Measurements from ENCODE around the gene TXLNB. TPM values are rescaled to one million over a fixed set of nuclear protein-coding genes. Genes with fewer than 3 reads are reported as not detected.

The TXLNB gene
- total and polyA plus RNA-seq, 2 of the 13 experiments (the other 11 are each of a cell fraction or from before 2014, with no cell fraction given): not detected

DNA sequence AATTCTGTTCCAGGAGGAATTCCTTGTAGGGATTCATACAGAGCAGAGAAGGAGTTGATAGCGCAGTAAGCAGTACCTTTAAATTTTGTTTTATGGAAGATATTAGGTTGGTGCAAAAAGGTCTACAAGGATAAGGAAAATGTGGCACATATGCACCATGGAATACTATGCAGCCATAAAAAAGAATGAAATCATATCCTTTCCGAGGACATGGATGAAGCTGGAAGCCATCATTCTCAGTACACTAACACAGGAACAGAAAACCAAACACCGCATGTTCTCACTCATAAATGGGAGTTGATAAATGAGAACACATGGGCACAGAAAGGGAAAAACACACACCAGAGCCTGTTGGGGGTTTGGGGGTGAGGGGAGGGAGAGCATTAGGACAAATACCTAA is 37.4 kb upstream of the TXLNB start:
- H4K20me1 ChIP-seq (ENCODE audit: insufficient read depth, low read length): no peaks in the 10 kb centered on the region
- no peak overlapping the region for H3K9ac ChIP-seq (ENCODE audit: insufficient read depth, low read depth, low read length)
- no peaks in the 10 kb centered on the region for H3K79me2 ChIP-seq (ENCODE audit: insufficient read depth, low read length)
- WGBS (ENCODE audit: low lambda C conversion rate): 18% methylated on average over 3 of the region's 3 CpGs
- H3K4me1 ChIP-seq (ENCODE audit: insufficient read depth, low read length): no peaks in the 10 kb centered on the region
- intact Hi-C loops (cut with micrococcal nuclease; ENCODE audit: unreplicated experiment) (no loop called here), in situ Hi-C loops (cut with HindIII; ENCODE audit: extremely low pct_ligation_motif_present, low pct_unique_long_range_greater_than_20kb) (no loop called here)
- no peak overlapping the region for H2AFZ ChIP-seq (ENCODE audit: low read length)
- no peak for FAIRE-seq
- BruUV-seq (replicated peaks): no TSS peak
- H3K27ac ChIP-seq (ENCODE audit: extremely low read length, insufficient read depth, low read length): no peak overlapping the region
- no peak for ATAC-seq
- H3K36me3 ChIP-seq (replicated peaks in 1 of 2; ENCODE audit: control insufficient read depth in 1 of 2, insufficient read depth in 2 of 2, low read length in 2 of 2): no peaks in the 10 kb centered on the region
- H3K4me3 ChIP-seq (replicated peaks in 1 of 3; ENCODE audit: insufficient read depth in 1 of 3, low read depth in 2 of 3, low read length in 3 of 3): no peak overlapping the region
- H3K9me3 ChIP-seq (ENCODE audit: low read length): no peaks in the 10 kb centered on the region
- no peak overlapping the region for H3K4me2 ChIP-seq (ENCODE audit: low read depth, low read length)
- DNase-seq (ENCODE audit: low spot score): no peak
- H3K27me3 ChIP-seq (ENCODE audit: control insufficient read depth in 1 of 2, insufficient read depth in 2 of 2, low read length in 2 of 2): no peaks in the 10 kb centered on the region
- POLR2A ChIA-PET: no interaction called here
- CTCF ChIA-PET (ENCODE audit: low intra/inter-chr PET ratio, low total read pairs): no interaction called here
- TF ChIP-seq, protein P1, sequence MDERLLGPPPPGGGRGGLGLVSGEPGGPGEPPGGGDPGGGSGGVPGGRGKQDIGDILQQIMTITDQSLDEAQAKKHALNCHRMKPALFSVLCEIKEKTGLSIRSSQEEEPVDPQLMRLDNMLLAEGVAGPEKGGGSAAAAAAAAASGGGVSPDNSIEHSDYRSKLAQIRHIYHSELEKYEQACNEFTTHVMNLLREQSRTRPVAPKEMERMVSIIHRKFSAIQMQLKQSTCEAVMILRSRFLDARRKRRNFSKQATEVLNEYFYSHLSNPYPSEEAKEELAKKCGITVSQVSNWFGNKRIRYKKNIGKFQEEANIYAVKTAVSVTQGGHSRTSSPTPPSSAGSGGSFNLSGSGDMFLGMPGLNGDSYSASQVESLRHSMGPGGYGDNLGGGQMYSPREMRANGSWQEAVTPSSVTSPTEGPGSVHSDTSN (CRISPR knock-in tag; IDR thresholded peaks at IDR 0.05): no peak
- no peak for TF ChIP-seq HOXA7 (CRISPR knock-in tag; IDR thresholded peaks at IDR 0.05)
- TF ChIP-seq, protein P2, sequence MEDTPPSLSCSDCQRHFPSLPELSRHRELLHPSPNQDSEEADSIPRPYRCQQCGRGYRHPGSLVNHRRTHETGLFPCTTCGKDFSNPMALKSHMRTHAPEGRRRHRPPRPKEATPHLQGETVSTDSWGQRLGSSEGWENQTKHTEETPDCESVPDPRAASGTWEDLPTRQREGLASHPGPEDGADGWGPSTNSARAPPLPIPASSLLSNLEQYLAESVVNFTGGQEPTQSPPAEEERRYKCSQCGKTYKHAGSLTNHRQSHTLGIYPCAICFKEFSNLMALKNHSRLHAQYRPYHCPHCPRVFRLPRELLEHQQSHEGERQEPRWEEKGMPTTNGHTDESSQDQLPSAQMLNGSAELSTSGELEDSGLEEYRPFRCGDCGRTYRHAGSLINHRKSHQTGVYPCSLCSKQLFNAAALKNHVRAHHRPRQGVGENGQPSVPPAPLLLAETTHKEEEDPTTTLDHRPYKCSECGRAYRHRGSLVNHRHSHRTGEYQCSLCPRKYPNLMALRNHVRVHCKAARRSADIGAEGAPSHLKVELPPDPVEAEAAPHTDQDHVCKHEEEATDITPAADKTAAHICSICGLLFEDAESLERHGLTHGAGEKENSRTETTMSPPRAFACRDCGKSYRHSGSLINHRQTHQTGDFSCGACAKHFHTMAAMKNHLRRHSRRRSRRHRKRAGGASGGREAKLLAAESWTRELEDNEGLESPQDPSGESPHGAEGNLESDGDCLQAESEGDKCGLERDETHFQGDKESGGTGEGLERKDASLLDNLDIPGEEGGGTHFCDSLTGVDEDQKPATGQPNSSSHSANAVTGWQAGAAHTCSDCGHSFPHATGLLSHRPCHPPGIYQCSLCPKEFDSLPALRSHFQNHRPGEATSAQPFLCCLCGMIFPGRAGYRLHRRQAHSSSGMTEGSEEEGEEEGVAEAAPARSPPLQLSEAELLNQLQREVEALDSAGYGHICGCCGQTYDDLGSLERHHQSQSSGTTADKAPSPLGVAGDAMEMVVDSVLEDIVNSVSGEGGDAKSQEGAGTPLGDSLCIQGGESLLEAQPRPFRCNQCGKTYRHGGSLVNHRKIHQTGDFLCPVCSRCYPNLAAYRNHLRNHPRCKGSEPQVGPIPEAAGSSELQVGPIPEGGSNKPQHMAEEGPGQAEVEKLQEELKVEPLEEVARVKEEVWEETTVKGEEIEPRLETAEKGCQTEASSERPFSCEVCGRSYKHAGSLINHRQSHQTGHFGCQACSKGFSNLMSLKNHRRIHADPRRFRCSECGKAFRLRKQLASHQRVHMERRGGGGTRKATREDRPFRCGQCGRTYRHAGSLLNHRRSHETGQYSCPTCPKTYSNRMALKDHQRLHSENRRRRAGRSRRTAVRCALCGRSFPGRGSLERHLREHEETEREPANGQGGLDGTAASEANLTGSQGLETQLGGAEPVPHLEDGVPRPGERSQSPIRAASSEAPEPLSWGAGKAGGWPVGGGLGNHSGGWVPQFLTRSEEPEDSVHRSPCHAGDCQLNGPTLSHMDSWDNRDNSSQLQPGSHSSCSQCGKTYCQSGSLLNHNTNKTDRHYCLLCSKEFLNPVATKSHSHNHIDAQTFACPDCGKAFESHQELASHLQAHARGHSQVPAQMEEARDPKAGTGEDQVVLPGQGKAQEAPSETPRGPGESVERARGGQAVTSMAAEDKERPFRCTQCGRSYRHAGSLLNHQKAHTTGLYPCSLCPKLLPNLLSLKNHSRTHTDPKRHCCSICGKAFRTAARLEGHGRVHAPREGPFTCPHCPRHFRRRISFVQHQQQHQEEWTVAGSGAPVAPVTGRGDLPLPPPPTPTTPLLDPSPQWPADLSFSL (CRISPR knock-in tag; IDR thresholded peaks at IDR 0.05): no peak
- no peak for TF ChIP-seq HNRNPL (IDR thresholded peaks at IDR 0.05; ENCODE audit: low read depth, low read length)
- TF ChIP-seq, protein P3, sequence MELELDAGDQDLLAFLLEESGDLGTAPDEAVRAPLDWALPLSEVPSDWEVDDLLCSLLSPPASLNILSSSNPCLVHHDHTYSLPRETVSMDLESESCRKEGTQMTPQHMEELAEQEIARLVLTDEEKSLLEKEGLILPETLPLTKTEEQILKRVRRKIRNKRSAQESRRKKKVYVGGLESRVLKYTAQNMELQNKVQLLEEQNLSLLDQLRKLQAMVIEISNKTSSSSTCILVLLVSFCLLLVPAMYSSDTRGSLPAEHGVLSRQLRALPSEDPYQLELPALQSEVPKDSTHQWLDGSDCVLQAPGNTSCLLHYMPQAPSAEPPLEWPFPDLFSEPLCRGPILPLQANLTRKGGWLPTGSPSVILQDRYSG (CRISPR knock-in tag; IDR thresholded peaks at IDR 0.05): no peak
- TF ChIP-seq THAP11 (CRISPR knock-in tag; IDR thresholded peaks at IDR 0.05): no peak
- no peak for TF ChIP-seq DPF2 (CRISPR knock-in tag; IDR thresholded peaks at IDR 0.05; ENCODE audit: borderline replicate concordance, low read depth)
- TF ChIP-seq, protein P4, sequence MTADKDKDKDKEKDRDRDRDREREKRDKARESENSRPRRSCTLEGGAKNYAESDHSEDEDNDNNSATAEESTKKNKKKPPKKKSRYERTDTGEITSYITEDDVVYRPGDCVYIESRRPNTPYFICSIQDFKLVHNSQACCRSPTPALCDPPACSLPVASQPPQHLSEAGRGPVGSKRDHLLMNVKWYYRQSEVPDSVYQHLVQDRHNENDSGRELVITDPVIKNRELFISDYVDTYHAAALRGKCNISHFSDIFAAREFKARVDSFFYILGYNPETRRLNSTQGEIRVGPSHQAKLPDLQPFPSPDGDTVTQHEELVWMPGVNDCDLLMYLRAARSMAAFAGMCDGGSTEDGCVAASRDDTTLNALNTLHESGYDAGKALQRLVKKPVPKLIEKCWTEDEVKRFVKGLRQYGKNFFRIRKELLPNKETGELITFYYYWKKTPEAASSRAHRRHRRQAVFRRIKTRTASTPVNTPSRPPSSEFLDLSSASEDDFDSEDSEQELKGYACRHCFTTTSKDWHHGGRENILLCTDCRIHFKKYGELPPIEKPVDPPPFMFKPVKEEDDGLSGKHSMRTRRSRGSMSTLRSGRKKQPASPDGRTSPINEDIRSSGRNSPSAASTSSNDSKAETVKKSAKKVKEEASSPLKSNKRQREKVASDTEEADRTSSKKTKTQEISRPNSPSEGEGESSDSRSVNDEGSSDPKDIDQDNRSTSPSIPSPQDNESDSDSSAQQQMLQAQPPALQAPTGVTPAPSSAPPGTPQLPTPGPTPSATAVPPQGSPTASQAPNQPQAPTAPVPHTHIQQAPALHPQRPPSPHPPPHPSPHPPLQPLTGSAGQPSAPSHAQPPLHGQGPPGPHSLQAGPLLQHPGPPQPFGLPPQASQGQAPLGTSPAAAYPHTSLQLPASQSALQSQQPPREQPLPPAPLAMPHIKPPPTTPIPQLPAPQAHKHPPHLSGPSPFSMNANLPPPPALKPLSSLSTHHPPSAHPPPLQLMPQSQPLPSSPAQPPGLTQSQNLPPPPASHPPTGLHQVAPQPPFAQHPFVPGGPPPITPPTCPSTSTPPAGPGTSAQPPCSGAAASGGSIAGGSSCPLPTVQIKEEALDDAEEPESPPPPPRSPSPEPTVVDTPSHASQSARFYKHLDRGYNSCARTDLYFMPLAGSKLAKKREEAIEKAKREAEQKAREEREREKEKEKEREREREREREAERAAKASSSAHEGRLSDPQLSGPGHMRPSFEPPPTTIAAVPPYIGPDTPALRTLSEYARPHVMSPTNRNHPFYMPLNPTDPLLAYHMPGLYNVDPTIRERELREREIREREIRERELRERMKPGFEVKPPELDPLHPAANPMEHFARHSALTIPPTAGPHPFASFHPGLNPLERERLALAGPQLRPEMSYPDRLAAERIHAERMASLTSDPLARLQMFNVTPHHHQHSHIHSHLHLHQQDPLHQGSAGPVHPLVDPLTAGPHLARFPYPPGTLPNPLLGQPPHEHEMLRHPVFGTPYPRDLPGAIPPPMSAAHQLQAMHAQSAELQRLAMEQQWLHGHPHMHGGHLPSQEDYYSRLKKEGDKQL (CRISPR knock-in tag; IDR thresholded peaks at IDR 0.05; ENCODE audit: low read depth): no peak

Measured in HepG2 (cell line).